ENCODE results near the gene CEND1.

Gene CEND1

DNA sequence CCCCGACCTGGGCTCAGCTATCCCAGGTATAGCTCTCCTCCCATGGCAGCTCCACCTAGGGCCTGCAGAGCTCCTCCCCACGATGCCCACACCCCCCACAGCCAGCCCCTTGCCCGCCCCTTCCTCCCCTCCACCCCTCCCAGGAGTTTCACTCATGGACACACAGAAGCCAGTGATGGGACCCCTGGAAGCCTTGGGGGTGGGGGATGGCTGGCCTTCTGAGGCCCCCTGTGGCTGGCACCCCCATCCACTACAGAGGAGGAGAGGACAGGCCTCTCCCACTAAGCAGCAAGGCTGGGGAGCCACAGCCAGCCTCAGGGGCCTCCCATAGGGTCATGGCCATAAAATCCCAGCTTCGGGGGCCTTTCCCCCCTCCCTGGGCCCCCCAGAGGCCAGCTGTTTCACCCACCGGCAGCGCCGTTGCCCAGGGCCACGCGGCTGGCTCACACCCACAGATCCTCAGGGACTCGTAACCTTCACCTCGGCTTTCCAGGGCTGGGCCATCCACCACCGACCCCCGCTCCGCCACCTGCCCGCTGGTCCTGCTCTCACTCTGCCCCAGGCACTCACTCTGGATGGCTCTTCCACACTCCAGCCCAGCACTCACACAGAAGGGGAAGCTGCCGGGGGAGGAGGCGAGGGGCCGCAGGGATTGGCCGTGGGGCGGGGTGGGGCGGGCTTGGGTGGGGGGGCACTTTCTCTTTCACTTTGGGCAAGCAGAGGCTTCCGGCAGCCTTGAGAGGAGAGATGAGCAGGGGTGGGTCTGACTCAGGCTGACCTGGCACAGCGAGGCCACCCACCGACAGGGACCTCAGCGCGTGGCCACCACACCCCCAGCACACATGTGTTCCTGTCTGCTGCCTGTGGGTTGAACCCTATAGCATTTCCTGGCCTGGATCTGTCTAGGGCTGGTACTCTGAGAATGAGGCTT lies 6.0 kb upstream of the CEND1 start:
- peaks cover 29% of the 10 kb centered on the region for H3K4me1 ChIP-seq (ENCODE audit: control insufficient read depth, insufficient read depth, low read length)
- H3K4me3 ChIP-seq (ENCODE audit: low read length) = peak overlapping the region; percentile 73
- H3K9ac ChIP-seq (ENCODE audit: low read length) = peak overlapping the region; percentile 76
- H3K9me3 ChIP-seq (ENCODE audit: control insufficient read depth, low read length) = no peaks in the 10 kb centered on the region
- H3K36me3 ChIP-seq (ENCODE audit: control insufficient read depth, insufficient read depth, low read length) = no peaks in the 10 kb centered on the region
- H3K27me3 ChIP-seq (ENCODE audit: control insufficient read depth, insufficient read depth, low read length) = no peaks in the 10 kb centered on the region

DNA sequence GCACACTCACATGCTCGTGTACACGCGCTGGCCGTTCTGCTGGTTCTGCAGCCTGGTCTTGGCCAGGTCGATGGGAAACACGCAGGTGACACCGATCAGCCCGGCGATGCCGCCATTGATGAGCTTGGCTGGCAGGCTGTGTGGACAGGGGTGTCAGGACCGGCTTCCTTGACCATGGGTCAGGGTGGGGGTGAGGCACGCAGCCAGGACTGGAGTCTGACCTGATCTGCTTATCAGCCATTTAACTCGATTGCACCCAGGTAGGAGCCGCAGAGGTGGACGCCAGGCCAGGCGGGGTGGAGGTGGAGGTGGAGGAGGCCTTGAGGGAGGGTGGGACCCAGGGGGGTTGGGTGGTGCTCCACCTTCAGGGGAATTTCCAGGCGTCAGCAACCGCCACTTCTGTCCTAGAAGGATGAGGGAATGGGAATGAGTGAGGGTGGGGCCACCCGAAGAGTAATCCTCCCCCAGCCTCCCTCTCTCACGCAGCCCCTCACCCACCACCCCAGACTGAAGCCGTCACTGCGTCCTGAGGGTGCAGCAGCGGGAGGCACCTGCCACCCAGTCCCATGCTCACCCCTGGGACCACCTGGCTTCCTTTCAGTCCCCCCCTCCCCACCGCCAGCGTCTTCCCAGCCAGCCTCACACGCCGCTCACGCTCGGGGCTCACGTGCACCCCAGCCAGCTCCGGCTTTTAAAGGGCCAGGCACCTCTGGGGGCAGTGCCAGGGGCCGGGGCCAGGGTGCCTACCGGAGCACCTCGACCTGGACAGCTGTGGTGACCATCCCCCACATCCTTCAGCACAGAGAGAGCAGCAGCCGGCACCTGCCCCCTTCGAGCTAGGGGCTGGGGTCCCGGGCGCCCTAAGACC lies 5.1 kb upstream of the CEND1 start:
- Histone ChIP-seq H3K4me1 (ENCODE audit: control insufficient read depth, insufficient read depth, low read length) (peaks cover 29% of the 10 kb centered on the region), H3K9ac (ENCODE audit: low read length) (peak overlapping the region; percentile 76), H3K27me3 (ENCODE audit: control insufficient read depth, insufficient read depth, low read length) (no peaks in the 10 kb centered on the region), H3K36me3 (ENCODE audit: control insufficient read depth, insufficient read depth, low read length) (no peaks in the 10 kb centered on the region), H3K4me3 (ENCODE audit: low read length) (no peak overlapping the region), H3K9me3 (ENCODE audit: control insufficient read depth, low read length) (no peaks in the 10 kb centered on the region)

DNA sequence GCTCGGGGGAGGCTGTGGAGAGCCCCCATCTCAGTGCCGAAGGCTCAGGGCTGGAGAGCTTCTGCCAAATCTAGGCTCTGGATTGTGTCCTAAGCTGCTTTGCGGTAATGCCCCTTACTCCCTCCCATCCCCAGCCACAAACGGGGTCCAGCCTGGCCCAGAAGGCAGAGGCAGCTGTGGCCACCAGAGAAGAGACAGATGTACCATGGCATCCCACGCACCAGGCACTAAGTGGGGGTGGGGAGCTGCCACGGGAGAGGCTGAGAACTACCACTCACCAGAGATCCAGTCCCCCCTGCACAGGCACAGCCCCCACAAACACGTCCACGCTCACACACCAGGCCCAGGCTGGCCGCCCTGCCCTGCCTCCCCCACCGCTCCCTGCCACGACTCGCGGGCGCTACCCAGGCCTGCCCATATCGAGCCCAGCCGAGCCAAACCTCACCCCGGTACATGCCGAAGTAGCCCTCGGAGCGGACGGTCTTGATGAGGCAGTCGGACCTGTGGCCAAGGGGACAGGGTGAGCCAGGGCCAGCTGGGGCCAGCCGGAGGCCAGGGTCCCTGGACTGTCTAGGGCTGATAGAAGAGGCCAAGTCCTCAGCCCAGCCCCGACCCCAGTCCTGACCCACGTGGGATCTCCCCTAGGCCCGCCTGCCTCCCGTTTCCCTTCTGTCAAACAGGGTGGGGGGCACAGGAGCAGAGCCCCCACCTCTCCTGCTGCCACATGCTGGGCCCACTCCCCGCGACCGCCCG lies 4.3 kb upstream of the CEND1 start:
- H3K4me3 ChIP-seq (ENCODE audit: low read length) = no peak overlapping the region
- peaks cover 29% of the 10 kb centered on the region for H3K4me1 ChIP-seq (ENCODE audit: control insufficient read depth, insufficient read depth, low read length)
- no peak overlapping the region for H3K9ac ChIP-seq (ENCODE audit: low read length)
- H3K9me3 ChIP-seq (ENCODE audit: control insufficient read depth, low read length) = no peaks in the 10 kb centered on the region
- no peaks in the 10 kb centered on the region for H3K36me3 ChIP-seq (ENCODE audit: control insufficient read depth, insufficient read depth, low read length)
- peaks cover 5% of the 10 kb centered on the region for H3K27me3 ChIP-seq (ENCODE audit: control insufficient read depth, insufficient read depth, low read length)

DNA sequence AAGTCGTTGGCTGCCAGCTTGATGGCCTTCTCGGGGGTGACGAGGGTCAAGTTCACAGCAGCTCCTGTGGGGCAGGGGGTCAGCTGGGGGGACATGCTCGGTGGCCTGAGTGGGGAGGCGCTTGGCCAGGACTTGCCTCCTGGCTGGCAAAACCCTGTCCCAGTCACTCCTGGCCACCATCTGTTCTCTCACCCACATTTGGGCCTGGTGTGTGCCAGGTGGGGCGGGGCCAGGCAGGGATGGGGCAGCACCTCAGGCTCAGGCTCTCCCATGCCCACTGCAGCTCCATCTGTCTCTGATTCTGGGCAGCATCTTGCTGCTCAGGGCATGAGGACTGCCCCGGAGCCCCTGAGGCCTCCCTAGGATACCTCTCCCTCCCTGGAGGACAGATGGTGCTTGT lies 3.7 kb upstream of the CEND1 start:
- H3K4me3 ChIP-seq (ENCODE audit: low read length) = no peak overlapping the region
- no peak overlapping the region for H3K9ac ChIP-seq (ENCODE audit: low read length)
- H3K9me3 ChIP-seq (ENCODE audit: control insufficient read depth, low read length) = no peaks in the 10 kb centered on the region
- H3K4me1 ChIP-seq (ENCODE audit: control insufficient read depth, insufficient read depth, low read length) = peaks cover 29% of the 10 kb centered on the region
- H3K36me3 ChIP-seq (ENCODE audit: control insufficient read depth, insufficient read depth, low read length) = no peaks in the 10 kb centered on the region
- H3K27me3 ChIP-seq (ENCODE audit: control insufficient read depth, insufficient read depth, low read length) = peaks cover 11% of the 10 kb centered on the region

DNA sequence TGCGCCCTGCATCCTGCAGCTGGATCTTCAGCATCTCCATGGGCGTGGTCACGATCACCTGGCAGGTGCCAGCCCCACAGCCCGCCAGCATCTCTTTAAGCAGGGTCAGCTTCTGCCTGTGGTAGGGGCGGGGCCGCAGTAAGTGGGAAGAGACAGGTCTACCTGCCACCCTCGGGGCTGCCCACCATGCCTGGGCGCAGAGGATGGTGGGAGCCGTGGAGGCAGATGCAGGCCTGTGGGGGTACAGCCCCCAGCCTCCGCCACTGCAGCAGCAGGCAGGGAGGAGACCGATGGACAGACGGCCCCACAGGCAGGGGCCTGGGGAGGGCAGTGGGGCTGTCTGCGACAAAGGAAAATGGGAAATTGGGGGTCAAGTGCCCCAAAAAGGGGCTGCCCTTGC lies 3.0 kb upstream of the CEND1 start:
- H3K36me3 ChIP-seq (ENCODE audit: control insufficient read depth, insufficient read depth, low read length) = no peaks in the 10 kb centered on the region
- H3K27me3 ChIP-seq (ENCODE audit: control insufficient read depth, insufficient read depth, low read length) = peaks cover 11% of the 10 kb centered on the region
- H3K4me1 ChIP-seq (ENCODE audit: control insufficient read depth, insufficient read depth, low read length) = peaks cover 29% of the 10 kb centered on the region
- no peak overlapping the region for H3K4me3 ChIP-seq (ENCODE audit: low read length)
- no peak overlapping the region for H3K9ac ChIP-seq (ENCODE audit: low read length)
- H3K9me3 ChIP-seq (ENCODE audit: control insufficient read depth, low read length) = no peaks in the 10 kb centered on the region

DNA sequence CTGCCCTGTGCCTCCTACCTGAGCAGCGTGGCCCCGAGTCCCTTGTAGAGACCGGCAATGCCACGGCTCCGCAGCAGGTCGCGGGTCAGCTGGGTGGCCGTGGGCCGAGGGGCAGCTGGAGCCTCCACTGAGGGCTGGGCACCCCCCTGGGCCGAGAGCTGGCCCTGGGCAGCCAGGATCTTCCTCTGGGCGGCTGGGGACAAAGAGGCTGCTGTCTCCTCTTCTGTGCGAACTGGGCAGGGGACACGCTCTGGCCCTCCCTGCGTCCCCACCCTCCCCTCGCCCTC lies 2.6 kb upstream of the CEND1 start:
- Histone ChIP-seq H3K4me3 (ENCODE audit: low read length) (no peak overlapping the region), H3K9ac (ENCODE audit: low read length) (no peak overlapping the region), H3K27me3 (ENCODE audit: control insufficient read depth, insufficient read depth, low read length) (peaks cover 11% of the 10 kb centered on the region), H3K4me1 (ENCODE audit: control insufficient read depth, insufficient read depth, low read length) (peaks cover 26% of the 10 kb centered on the region), H3K36me3 (ENCODE audit: control insufficient read depth, insufficient read depth, low read length) (no peaks in the 10 kb centered on the region), H3K9me3 (ENCODE audit: control insufficient read depth, low read length) (no peaks in the 10 kb centered on the region)

DNA sequence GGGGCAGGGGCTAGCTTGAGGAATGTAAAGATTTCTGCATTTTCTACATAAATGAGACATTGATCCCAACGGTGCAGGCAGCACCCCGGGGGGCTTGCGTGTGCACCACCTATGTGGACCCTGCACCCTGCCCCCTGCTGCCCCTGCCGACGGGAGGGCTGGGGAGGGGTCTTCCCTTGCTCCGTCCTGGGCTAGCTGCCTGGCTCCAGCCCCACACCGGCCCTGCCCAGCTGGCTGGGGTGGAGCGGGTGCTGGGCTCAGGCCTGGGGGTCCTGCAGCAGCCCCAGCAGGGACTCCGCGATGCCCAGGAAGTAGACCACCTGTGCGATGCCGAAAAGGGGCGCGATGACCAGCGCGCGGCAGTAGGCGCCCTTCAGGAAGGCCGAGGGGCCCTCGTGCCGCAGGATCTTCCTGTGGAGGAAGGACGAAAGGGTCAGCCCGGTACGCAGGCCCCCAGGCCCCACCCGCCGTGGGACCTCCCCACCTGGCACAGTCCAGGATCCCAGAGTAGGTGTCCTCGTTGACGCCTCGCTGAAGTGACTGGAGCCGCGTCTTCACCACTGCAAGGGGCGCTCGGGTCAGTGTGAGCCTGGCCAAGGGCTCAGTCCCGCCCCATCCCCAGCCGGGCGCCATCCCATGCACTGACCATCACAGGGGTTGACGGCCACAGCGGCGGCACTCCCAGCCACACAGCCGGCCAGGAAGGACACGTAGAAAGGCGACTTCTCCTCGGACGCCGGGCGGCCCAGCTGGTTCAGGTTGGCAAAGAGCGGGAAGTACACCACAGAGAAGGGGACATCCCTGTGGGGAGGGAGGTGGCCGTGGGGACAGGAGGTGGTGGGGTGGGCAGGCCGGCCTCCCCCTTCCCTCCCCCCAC lies 2.0 kb upstream of the CEND1 start:
- Histone ChIP-seq H3K36me3 (ENCODE audit: control insufficient read depth, insufficient read depth, low read length) (no peaks in the 10 kb centered on the region), H3K9me3 (ENCODE audit: control insufficient read depth, low read length) (no peaks in the 10 kb centered on the region), H3K9ac (ENCODE audit: low read length) (no peak overlapping the region), H3K27me3 (ENCODE audit: control insufficient read depth, insufficient read depth, low read length) (peaks cover 11% of the 10 kb centered on the region), H3K4me1 (ENCODE audit: control insufficient read depth, insufficient read depth, low read length) (peaks cover 20% of the 10 kb centered on the region), H3K4me3 (ENCODE audit: low read length) (no peak overlapping the region)

DNA sequence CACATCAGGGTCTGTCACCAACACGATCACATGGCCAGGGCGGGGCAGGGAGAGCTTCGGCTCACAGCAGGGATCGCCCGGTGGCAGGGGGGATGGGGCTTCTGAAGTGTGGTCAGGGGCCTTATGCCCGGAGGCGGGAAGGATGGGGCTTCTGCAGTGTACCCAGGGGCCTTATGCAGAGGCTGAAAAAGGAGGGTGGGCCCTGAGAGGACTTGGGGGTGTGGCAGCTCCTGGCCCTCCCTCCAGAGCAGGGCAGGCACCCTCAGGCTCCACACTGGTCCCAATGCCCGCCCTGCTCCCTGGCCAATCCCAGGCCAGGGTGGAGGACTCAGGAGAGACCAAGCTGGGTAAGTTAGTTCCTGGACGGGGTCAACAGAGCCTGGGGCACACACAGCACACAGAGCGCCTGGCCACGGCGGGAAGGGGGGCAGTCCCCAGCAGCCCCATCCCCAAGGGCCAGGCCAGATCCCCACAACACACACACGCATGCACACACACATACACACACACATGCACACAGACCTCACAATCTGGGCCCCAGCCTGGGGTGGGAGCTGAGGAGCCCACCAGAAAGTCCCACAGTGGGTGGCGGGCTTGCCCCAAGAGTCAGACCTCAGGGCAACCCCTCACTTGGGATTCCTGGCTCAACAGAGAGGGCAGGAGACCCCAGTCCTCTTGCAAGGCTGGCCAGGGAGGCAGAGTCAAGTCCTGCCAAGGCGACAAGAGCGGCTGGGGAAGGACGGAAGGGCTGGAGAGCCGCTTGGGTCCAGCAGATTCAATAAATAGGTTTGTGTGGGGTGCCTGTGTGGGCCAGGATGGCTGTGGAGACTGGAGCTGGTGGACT lies 1.1 kb upstream of the CEND1 start:
- Histone ChIP-seq H3K4me1 (ENCODE audit: control insufficient read depth, insufficient read depth, low read length) (peaks cover 14% of the 10 kb centered on the region), H3K4me3 (ENCODE audit: low read length) (no peak overlapping the region), H3K9me3 (ENCODE audit: control insufficient read depth, low read length) (no peaks in the 10 kb centered on the region), H3K36me3 (ENCODE audit: control insufficient read depth, insufficient read depth, low read length) (no peaks in the 10 kb centered on the region), H3K27me3 (ENCODE audit: control insufficient read depth, insufficient read depth, low read length) (peaks cover 11% of the 10 kb centered on the region), H3K9ac (ENCODE audit: low read length) (no peak overlapping the region)

DNA sequence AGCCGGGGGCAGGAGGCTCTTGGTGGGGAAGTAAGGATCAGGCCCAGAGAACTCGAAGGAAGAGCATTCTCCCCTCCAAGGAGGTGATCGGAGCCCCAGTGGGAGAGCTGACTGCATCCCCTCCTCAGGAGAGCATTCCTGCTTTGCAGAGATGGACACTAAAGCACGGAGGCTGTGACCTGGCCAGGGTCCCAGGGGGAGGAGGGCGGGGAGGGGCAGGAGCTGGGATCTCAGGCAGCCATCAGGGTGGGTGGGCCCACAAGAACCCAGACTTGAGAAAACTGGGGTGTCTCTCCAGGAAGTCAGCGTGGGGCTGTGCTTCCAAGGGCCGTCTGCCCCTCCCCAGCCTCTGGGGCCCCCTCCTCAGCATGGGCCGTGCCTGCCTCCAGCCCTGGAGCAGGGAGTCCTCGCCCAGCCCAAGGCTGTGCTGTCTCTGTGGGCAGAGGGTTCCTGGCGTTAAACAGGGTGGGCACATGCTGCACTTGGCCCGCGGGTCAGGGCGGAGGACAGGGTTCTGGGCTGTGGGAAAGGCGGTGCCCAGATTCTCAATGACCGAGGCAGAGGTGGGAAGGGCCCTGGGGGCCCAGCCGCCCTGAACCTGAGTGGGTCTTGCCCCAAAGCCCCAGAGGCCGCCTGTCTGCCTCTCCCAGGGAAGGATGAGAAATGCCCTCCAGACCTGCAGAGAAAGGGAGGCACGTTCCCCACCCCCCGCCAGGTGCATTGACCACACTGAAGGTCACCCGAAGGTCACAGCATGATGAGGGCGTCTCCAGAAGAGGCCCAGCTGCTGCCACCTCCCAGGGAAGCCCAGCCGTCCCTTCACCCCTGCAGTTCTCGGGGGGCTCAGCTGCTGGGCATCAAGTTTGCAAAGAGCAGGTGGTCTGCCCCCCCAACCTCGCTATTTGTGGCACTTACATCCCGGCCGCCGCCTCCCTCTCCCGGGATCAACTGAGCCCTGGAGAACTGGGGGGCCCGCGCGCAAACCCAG lies 643 bp downstream of the CEND1 start:
- Histone ChIP-seq H3K9ac (ENCODE audit: low read length) (no peak overlapping the region), H3K36me3 (ENCODE audit: control insufficient read depth, insufficient read depth, low read length) (no peaks in the 10 kb centered on the region), H3K4me1 (ENCODE audit: control insufficient read depth, insufficient read depth, low read length) (no peaks in the 10 kb centered on the region), H3K27me3 (ENCODE audit: control insufficient read depth, insufficient read depth, low read length) (peaks cover 11% of the 10 kb centered on the region), H3K9me3 (ENCODE audit: control insufficient read depth, low read length) (no peaks in the 10 kb centered on the region), H3K4me3 (ENCODE audit: low read length) (no peak overlapping the region)

Measured in mucosa of stomach (tissue), 1 donor.